GM12878 (cell line): Measurements from ENCODE around the gene MDM1. TPM values are rescaled to one million over a fixed set of nuclear protein-coding genes. Genes with fewer than 3 reads are reported as not detected.

Experiments used
- ATAC-seq: fragments of 200-7000 bp; cut with Tn5 transposase; 3 replicates; pipeline ENCODE4 v1.9.1; 2020; ENCODE audit warnings: mild to moderate bottlenecking, moderate library complexity
- Bru-seq: library from RNA; stranded (reverse); fragments of 400-500 nt; gene quantifications from one replicate; lab custom pipeline; 2021; lab: Mats Ljungman, UMichigan
- BruChase-seq, 2 experiments: library from RNA; stranded (reverse); fragments of 400-500 nt; gene quantifications; one replicate each; lab custom pipeline; 2021; lab: Mats Ljungman, UMichigan
- BruUV-seq: library from RNA; stranded (reverse); fragments of 400-500 nt; replicated peaks from 2 replicates; lab custom pipeline; 2021; lab: Mats Ljungman, UMichigan
- CTCF ChIA-PET: fragments of 300-600 bp; sonication (Branson Sonifier 250); formaldehyde crosslinking; extraction: SDS; loops from one replicate; lab custom pipeline; 2021; ENCODE audit warnings: inconsistent platforms; lab: Yijun Ruan, JAX
- POLR2A ChIA-PET: fragments of 350-600 bp; formaldehyde crosslinking; extraction: SDS; loops from one replicate; lab custom pipeline; 2021; ENCODE audit warnings: inconsistent platforms; lab: Charles Lee
- RAD21 ChIA-PET: fragments of 300-600 bp; sonication (Branson Sonifier 250); formaldehyde crosslinking; loops from one replicate; lab custom pipeline; 2023; ENCODE audit warnings: antibody characterized with exemption; ENCODE audit not compliant: unreplicated experiment; lab: Charles Lee
- SMC1A ChIA-PET: fragments of 300-600 bp; sonication (Branson Sonifier 250); formaldehyde crosslinking; loops from one replicate; lab custom pipeline; 2023; ENCODE audit not compliant: unreplicated experiment, uncharacterized antibody; lab: Charles Lee
- DNase-seq: peaks from one replicate; pipeline ENCODE4 v3.0.0-alpha.2; 2011; ENCODE audit warnings: low read depth, low spot score
- FAIRE-seq: peaks from 3 replicates; lab custom pipeline; 2011; peaks lifted over from hg19 to GRCh38; lab: Jason Lieb, UNC
- H2AFZ ChIP-seq: 2 replicates; pipeline ENCODE4 v1.6.0; 2011; ENCODE audit warnings: low read depth, low read length, control low read depth; ENCODE audit not compliant: control insufficient read depth
- H3K27ac ChIP-seq: 2 replicates; pipeline ENCODE4 v1.5.1; 2011; ENCODE audit warnings: control low read depth; ENCODE audit not compliant: control insufficient read depth, insufficient read depth
- H3K27me3 ChIP-seq, 2 experiments: replicated peaks in 1 of 2; 2 replicates each; pipeline versions ENCODE4 v1.6.0 to v1.6.1; 2011; ENCODE audit warnings: low read length in 1 of 2; ENCODE audit not compliant: control insufficient read depth in 2 of 2, insufficient read depth in 2 of 2
- H3K36me3 ChIP-seq, 2 experiments: 2 replicates each; pipeline ENCODE4 v1.5.1; 2011; ENCODE audit warnings: low read length in 1 of 2; ENCODE audit not compliant: control insufficient read depth in 2 of 2, insufficient read depth in 2 of 2
- H3K4me1 ChIP-seq: 2 replicates; pipeline ENCODE4 v1.6.1; 2011; ENCODE audit warnings: mild to moderate bottlenecking, low read length, moderate library complexity, mixed read lengths; ENCODE audit not compliant: control insufficient read depth, insufficient read depth
- H3K4me2 ChIP-seq: 2 replicates; pipeline ENCODE4 v1.6.0; 2011; ENCODE audit warnings: control low read depth; ENCODE audit not compliant: control insufficient read depth, insufficient read depth
- H3K4me3 ChIP-seq: fragments of 200-600 bp; sonication (generic); 2 replicates; pipeline ENCODE4 v1.5.1; 2016
- H3K79me2 ChIP-seq: 2 replicates; pipeline ENCODE4 v1.6.0; 2011; ENCODE audit warnings: low read length; ENCODE audit not compliant: control insufficient read depth, insufficient read depth
- H3K9ac ChIP-seq: 2 replicates; pipeline ENCODE4 v1.8.0; 2011; ENCODE audit warnings: low read length, control low read depth, mixed read lengths; ENCODE audit not compliant: control insufficient read depth, insufficient read depth
- H3K9me3 ChIP-seq: replicated peaks from 3 replicates; pipeline ENCODE4 v1.5.1; 2011; ENCODE audit warnings: mild to moderate bottlenecking, low read length; ENCODE audit not compliant: control insufficient read depth, insufficient read depth
- H4K20me1 ChIP-seq: 2 replicates; pipeline ENCODE4 v1.6.0; 2011; ENCODE audit not compliant: control insufficient read depth, insufficient read depth
- MEF2B ChIP-seq: fragments of 450-650 bp; IDR thresholded peaks from 2 replicates; pipeline ENCODE4 v1.6.1; 2018; ENCODE audit warnings: mild to moderate bottlenecking, moderate library complexity; ENCODE audit not compliant: partially characterized antibody, poor library complexity, severe bottlenecking
- SIN3A ChIP-seq: IDR thresholded peaks from 2 replicates; pipeline ENCODE4 v1.6.1; 2012; ENCODE audit warnings: low read depth, low read length, improper control_type of control experiment
- YY1 ChIP-seq: IDR thresholded peaks from 2 replicates; pipeline ENCODE4 v1.6.1; 2011; ENCODE audit warnings: low read depth, mild to moderate bottlenecking, low read length
- WGBS: methylation state at CpG from one replicate; pipeline ENCODE4 v1.1.6; 2016; ENCODE audit warnings: low lambda C conversion rate; ENCODE audit not compliant: insufficient replicate concordance, insufficient coverage; ENCODE audit errors: missing lambda C conversion rate; 5-methylcytosine and 5-hydroxymethylcytosine counted together
- in situ Hi-C: fragments of 300-500 bp; cut with MboI; formaldehyde crosslinking; loops from 9 replicates; pipeline ENCODE4 v1.14.3; 2018; ENCODE audit warnings: mixed read lengths
- intact Hi-C: fragments of 100-400 bp; cut with micrococcal nuclease; formaldehyde crosslinking; loops from one replicate; pipeline ENCODE4 v1.14.2; 2022; ENCODE audit not compliant: unreplicated experiment
- long read RNA-seq, 2 experiments: library from polyadenylated mRNA; unstranded; transcript quantifications; one replicate each; pipeline ENCODE4 v2.0.0, GENCODE V29; 2019 to 2020
- polyA minus RNA-seq, 3 experiments: library from RNA; depleted of rRNA, polyadenylated mRNA; stranded (reverse); fragments of >200 nt; gene quantifications; 2 replicates each; pipeline ENCODE4 v1.2.3, GENCODE V29; 2011
- polyA plus RNA-seq, 11 experiments: library from polyadenylated mRNA; depleted of rRNA in 4 of 11; unstranded in 6 of 11; stranded (reverse) in 5 of 11; fragments of >200 nt; fragmentation: Nextera tagmentation in 4 of 11; fragmentation: Illumina TruSeq in 1 of 11; extraction: Ambion mirVana in 4 of 11; extraction: Trizol in 1 of 11; gene quantifications; 1 replicate in 1 of 11; 2 replicates in 10 of 11; pipeline versions ENCODE4 v1.2.1 to v1.2.3, GENCODE V29; 2011 to 2016; ENCODE audit warnings: inconsistent platforms in 2 of 11, missing spikeins in 2 of 11, low read depth in 1 of 11
- total RNA-seq, 4 experiments: library from RNA; depleted of rRNA in 3 of 4; stranded (reverse); fragments of >200 nt in 3 of 4; fragmentation: Illumina TruSeq in 1 of 4; extraction: Trizol in 1 of 4; gene quantifications; 2 replicates each; pipeline versions ENCODE4 v1.2.1 to v1.2.3, GENCODE V29; 2013 to 2021
- TF ChIP-seq, protein P1 (sequence below): IDR thresholded peaks from 2 replicates; pipeline ENCODE4 v1.6.1; 2012; ENCODE audit warnings: low read depth, low read length, improper control_type of control experiment
- TF ChIP-seq, protein P2 (sequence below): fragments of 150-350 bp; IDR thresholded peaks from 2 replicates; pipeline ENCODE4 v1.6.1; 2016; ENCODE audit warnings: low read depth, low read length
- TF ChIP-seq, protein P3 (sequence below): fragments of 450-650 bp; IDR thresholded peaks from 2 replicates; pipeline ENCODE4 v1.6.1; 2014; ENCODE audit warnings: mild to moderate bottlenecking

Gene MDM1, protein sequence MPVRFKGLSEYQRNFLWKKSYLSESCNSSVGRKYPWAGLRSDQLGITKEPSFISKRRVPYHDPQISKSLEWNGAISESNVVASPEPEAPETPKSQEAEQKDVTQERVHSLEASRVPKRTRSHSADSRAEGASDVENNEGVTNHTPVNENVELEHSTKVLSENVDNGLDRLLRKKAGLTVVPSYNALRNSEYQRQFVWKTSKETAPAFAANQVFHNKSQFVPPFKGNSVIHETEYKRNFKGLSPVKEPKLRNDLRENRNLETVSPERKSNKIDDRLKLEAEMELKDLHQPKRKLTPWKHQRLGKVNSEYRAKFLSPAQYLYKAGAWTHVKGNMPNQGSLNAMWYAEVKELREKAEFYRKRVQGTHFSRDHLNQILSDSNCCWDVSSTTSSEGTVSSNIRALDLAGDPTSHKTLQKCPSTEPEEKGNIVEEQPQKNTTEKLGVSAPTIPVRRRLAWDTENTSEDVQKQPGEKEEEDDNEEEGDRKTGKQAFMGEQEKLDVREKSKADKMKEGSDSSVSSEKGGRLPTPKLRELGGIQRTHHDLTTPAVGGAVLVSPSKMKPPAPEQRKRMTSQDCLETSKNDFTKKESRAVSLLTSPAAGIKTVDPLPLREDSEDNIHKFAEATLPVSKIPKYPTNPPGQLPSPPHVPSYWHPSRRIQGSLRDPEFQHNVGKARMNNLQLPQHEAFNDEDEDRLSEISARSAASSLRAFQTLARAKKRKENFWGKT
- total RNA-seq (2013; cell fraction: nucleolus; rRNA removed): 59.3 and 61.0 TPM in 2 replicates
- total RNA-seq (2014; rRNA removed) (17.1 and 19.8 TPM in 2 replicates), total RNA-seq (2014; rRNA removed; fragmentation: Illumina TruSeq; extraction: Trizol) (20.9 and 22.5 TPM in 2 replicates), total RNA-seq (2021) (14.6 and 16.3 TPM in 2 replicates), polyA plus RNA-seq (2011; rRNA removed) (23.4 and 35.5 TPM in 2 replicates), polyA plus RNA-seq (2014; fragmentation: Illumina TruSeq; extraction: Trizol) (21.1 and 23.8 TPM in 2 replicates), polyA plus RNA-seq (2014; fragmentation: Nextera tagmentation; extraction: Ambion mirVana) (10 to 100 TPM; 10.1 to 10.6 TPM), polyA plus RNA-seq (2014; rRNA removed) (15.6 and 16.1 TPM in 2 replicates), polyA plus RNA-seq (2016; fragmentation: Nextera tagmentation; extraction: Ambion mirVana) (10 to 100 TPM; 15.9 to 25.3 TPM), polyA minus RNA-seq (2011; rRNA and poly(A)+ RNA removed) (9.9 and 11.3 TPM in 2 replicates), Bru-seq, nascent RNA (percentile 61 among the genes with signal in this experiment), BruChase-seq, experiment 1, labeled RNA remaining after a 6-hour chase (percentile 70 among the genes with signal in this experiment), BruChase-seq, experiment 2, labeled RNA remaining after a 2-hour chase (percentile 76 among the genes with signal in this experiment)
- polyA plus RNA-seq (2011; ENCODE audit: low read depth): 6.4 TPM
- polyA plus RNA-seq (2011; cell fraction: cytosol; rRNA removed): 5.8 and 6.3 TPM in 2 replicates
- 49.8 and 54.6 TPM in 2 replicates for polyA plus RNA-seq (2011; cell fraction: nucleus; rRNA removed)
- polyA plus RNA-seq (2012): 5.7 and 6.8 TPM in 2 replicates
- 4.7 and 7.7 TPM in 2 replicates for polyA minus RNA-seq (2011; cell fraction: cytosol; rRNA and poly(A)+ RNA removed)
- polyA minus RNA-seq (2011; cell fraction: nucleus; rRNA and poly(A)+ RNA removed): 19.9 and 30.0 TPM in 2 replicates
- long read RNA-seq, experiment 1, transcript MDM1-203 (3 exons, 2,718 nt): major isoform, 5 of 12 reads
- long read RNA-seq, experiment 1, partial matches to known transcripts: 0 of 12 reads
- long read RNA-seq, experiment 1, other reads (novel, unspliced or antisense): 5 of 12 reads
- long read RNA-seq, experiment 2, transcript MDM1-201 (14 exons, 2,918 nt): minor isoform, 9 of 182 reads
- long read RNA-seq, experiment 2, transcript MDM1-203 (3 exons, 2,718 nt): minor isoform, 10 of 182 reads
- long read RNA-seq, experiment 2, transcript MDM1-204 (14 exons, 2,472 nt): minor isoform, 6 of 182 reads
- long read RNA-seq, experiment 2, transcript MDM1-205 (3 exons, 2,170 nt): major isoform, 20 of 182 reads
- long read RNA-seq, experiment 2, partial matches to known transcripts: 63 of 182 reads
- long read RNA-seq, experiment 2, other reads (novel, unspliced or antisense): 73 of 182 reads

DNA sequence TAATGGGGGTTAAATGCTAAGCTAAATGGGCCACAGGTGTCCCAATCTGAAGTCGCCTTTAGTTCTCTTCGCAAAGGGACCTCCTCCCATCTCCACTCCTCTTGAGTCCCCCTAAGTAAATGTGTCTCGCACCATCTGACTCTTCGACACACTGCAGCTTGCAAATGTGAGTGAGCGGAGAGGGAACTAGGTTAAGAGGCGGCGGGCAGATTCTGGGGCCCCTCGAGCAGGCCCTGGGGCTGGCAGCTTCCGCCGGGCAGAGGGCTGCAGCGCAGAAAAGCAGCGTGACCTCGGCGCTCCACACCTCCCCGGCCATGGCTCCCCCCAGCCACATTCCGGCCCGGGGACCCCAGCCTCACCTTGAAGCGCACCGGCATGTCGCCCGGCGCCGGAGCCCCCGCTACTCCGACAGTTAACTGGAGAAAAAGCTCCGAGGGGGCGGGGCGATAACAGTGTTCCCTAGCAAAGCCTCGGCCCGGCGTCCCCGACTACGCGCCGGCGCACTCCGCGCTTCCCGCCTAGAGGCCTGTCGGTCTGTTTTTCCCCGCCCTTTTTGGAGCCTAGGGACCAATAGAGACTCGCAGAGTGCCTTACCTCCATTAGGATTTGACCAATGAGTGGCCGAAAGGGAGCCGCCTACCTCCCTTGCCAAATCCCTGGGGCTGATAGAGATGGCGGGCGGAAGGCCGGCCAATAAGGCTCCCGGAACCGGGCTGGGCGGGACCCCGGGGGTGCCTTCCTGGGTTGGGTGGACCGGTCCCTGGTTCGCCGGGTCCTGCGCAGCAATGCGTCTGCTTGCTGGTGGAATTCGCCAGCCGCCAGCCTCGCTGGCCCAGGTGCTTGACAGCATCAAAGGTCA lies at the start of gene MDM1:
Gene MDM1, minus strand, starts transcription at position 494 of the 859 bp plus-strand sequence. Its CDS starts 117 bp downstream, at position 377.
- BruUV-seq: TSS peak; percentile 61
- CTCF ChIA-PET: interaction anchor here (0.7 to 1.7 kb wide), 7 partner anchors 15 to 452 kb away, joined by 3 to 12 read pairs (median 3); no protein-coding TSS in a partner anchor
- H3K4me2 ChIP-seq: peak within 1 kb of the TSS; percentile 87
- TF ChIP-seq SIN3A (peak; percentile 79; the same call in 1 of the 2 replicates), MEF2B (peak; percentile 64), YY1 (peak; percentile 86)
- TF ChIP-seq, protein P1, sequence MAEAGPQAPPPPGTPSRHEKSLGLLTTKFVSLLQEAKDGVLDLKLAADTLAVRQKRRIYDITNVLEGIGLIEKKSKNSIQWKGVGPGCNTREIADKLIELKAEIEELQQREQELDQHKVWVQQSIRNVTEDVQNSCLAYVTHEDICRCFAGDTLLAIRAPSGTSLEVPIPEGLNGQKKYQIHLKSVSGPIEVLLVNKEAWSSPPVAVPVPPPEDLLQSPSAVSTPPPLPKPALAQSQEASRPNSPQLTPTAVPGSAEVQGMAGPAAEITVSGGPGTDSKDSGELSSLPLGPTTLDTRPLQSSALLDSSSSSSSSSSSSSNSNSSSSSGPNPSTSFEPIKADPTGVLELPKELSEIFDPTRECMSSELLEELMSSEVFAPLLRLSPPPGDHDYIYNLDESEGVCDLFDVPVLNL: peak; percentile 66; the same call in 1 of the 2 replicates
- TF ChIP-seq, protein P2, sequence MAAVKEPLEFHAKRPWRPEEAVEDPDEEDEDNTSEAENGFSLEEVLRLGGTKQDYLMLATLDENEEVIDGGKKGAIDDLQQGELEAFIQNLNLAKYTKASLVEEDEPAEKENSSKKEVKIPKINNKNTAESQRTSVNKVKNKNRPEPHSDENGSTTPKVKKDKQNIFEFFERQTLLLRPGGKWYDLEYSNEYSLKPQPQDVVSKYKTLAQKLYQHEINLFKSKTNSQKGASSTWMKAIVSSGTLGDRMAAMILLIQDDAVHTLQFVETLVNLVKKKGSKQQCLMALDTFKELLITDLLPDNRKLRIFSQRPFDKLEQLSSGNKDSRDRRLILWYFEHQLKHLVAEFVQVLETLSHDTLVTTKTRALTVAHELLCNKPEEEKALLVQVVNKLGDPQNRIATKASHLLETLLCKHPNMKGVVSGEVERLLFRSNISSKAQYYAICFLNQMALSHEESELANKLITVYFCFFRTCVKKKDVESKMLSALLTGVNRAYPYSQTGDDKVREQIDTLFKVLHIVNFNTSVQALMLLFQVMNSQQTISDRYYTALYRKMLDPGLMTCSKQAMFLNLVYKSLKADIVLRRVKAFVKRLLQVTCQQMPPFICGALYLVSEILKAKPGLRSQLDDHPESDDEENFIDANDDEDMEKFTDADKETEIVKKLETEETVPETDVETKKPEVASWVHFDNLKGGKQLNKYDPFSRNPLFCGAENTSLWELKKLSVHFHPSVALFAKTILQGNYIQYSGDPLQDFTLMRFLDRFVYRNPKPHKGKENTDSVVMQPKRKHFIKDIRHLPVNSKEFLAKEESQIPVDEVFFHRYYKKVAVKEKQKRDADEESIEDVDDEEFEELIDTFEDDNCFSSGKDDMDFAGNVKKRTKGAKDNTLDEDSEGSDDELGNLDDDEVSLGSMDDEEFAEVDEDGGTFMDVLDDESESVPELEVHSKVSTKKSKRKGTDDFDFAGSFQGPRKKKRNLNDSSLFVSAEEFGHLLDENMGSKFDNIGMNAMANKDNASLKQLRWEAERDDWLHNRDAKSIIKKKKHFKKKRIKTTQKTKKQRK: peak; percentile 77
- TF ChIP-seq, protein P3, sequence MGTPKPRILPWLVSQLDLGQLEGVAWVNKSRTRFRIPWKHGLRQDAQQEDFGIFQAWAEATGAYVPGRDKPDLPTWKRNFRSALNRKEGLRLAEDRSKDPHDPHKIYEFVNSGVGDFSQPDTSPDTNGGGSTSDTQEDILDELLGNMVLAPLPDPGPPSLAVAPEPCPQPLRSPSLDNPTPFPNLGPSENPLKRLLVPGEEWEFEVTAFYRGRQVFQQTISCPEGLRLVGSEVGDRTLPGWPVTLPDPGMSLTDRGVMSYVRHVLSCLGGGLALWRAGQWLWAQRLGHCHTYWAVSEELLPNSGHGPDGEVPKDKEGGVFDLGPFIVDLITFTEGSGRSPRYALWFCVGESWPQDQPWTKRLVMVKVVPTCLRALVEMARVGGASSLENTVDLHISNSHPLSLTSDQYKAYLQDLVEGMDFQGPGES: peak; percentile 78

More for the DNA sequence above, at the start of gene MDM1:
- H3K27me3 ChIP-seq: no peaks in the 10 kb centered on the region
- peak within 1 kb of the TSS; percentile 83 for H3K4me3 ChIP-seq
- WGBS: under 1% methylated on average over 59 of the region's 59 CpGs
- ChIA-PET RAD21 (interaction anchor here (0.9 to 1.7 kb wide), 10 partner anchors 11 to 415 kb away, joined by 3 to 8 read pairs (median 4); no protein-coding TSS in a partner anchor), SMC1A (interaction anchor here (0.7 to 3.8 kb wide), 16 partner anchors 11 to 389 kb away, joined by 3 to 16 read pairs (median 3); no protein-coding TSS in a partner anchor), POLR2A (interaction anchor here (0.6 to 0.8 kb wide), 6 partner anchors 41 to 373 kb away, joined by 3 to 6 read pairs (median 4); no protein-coding TSS in a partner anchor)
- peak within 1 kb of the TSS; percentile 96 for H2AFZ ChIP-seq
- H3K79me2 ChIP-seq: peaks cover 5% of the 10 kb centered on the region
- ATAC-seq (peak; percentile 98), FAIRE-seq (peak; percentile 90), DNase-seq (peak; percentile 92)
- peak within 1 kb of the TSS; percentile 66 for H3K9ac ChIP-seq
- in situ Hi-C loops: no loop called here
- no peaks in the 10 kb centered on the region for H4K20me1 ChIP-seq
- intact Hi-C loops: loop anchor here (2.0 kb wide), 2 partner anchors 355 to 477 kb away; partner anchors contain the start of genes MDM2 and NUP107
- no peaks in the 10 kb centered on the region for H3K9me3 ChIP-seq
- peak within 1 kb of the TSS; percentile 57 for H3K27ac ChIP-seq
- H3K36me3 ChIP-seq: no peaks in the 10 kb centered on the region
- no peaks in the 10 kb centered on the region for H3K4me1 ChIP-seq
